Measurements from ENCODE around the gene MS4A6E. TPM values are rescaled to one million over a fixed set of nuclear protein-coding genes. Genes with fewer than 3 reads are reported as not detected.
A peak's percentile ranks its signal among the peaks of the same experiment; 100 is the strongest.

MS4A6E gene
- total and polyA plus RNA-seq, 12 donors = 0.28 to 0.62 TPM; not detected in 10

DNA sequence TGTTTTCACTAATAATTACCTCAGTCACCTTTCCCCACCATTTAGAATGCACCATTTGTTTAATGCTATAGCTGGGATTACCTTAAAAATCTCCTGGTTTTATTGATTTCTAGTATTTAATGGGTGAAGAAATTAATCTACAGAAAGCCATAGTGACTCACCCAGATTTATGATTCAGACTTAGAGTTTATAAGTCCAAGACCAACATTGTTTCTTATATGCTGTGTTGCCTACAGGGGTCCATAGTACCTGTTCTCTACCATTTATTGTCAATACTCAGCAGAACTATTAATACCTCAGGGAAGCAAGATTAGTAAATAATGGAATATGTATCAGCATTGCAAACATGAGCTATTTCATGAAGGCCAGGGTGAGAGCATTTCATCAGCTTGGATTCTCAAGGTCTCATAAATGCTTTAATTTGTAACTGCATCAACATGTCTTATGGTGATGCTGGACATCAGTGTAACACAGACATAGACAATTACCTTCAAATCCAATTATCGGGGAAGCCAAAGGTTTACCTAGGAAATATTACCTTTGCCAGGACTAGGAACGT is 43.3 kb downstream of the MS4A6E start:
- Histone ChIP-seq H3K4me3 (no peak overlapping the region), H3K27ac (peak overlapping the region in 1 of 10 donors; percentile 53), H3K9me3 (peaks cover 0 to 8% (median 0%) of the 10 kb centered on the region in 11 donors), H3K27me3 (peaks cover 0 to 23% (median 0%) of the 10 kb centered on the region in 7 donors), H3K4me1 (peaks cover 0 to 20% (median 0%) of the 10 kb centered on the region in 9 donors), H3K36me3 (no peaks in the 10 kb centered on the region)
- 55 to 68% methylated on average over 2 of the region's 2 CpGs for WGBS, 2 donors
- TF ChIP-seq, protein P1, sequence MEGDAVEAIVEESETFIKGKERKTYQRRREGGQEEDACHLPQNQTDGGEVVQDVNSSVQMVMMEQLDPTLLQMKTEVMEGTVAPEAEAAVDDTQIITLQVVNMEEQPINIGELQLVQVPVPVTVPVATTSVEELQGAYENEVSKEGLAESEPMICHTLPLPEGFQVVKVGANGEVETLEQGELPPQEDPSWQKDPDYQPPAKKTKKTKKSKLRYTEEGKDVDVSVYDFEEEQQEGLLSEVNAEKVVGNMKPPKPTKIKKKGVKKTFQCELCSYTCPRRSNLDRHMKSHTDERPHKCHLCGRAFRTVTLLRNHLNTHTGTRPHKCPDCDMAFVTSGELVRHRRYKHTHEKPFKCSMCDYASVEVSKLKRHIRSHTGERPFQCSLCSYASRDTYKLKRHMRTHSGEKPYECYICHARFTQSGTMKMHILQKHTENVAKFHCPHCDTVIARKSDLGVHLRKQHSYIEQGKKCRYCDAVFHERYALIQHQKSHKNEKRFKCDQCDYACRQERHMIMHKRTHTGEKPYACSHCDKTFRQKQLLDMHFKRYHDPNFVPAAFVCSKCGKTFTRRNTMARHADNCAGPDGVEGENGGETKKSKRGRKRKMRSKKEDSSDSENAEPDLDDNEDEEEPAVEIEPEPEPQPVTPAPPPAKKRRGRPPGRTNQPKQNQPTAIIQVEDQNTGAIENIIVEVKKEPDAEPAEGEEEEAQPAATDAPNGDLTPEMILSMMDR (IDR thresholded peaks at IDR 0.05) = no peak
- intact Hi-C loops (cut with DNase I) = no loop called here
- ATAC-seq = no peak
- DNase-seq = no peak

DNA sequence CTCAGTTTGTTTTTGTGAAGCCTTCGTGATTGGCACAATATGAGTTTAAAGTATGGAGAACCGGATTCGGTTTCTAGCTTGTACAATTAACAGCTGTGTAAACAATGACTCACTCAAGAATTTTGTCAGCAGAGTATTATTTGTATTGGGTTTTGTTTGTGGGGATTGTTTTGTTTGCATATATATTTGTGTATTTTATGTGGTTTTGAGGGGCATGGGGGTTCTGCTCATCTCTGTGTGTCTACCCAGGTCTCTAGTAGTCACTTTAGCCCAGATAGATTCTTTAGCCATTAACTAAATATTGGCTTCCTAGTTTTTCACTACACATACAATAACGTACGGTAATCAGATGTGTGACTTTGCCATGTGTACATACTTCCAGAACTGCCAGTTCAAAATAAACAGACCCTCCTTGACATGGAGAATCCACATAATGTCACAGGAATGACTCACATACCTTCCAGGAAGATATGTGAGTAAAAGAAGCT is 43.8 kb downstream of the MS4A6E start:
- no peak overlapping the region for H3K4me3 ChIP-seq
- 46 to 52% methylated on average over 5 of the region's 5 CpGs for WGBS, 2 donors

DNA sequence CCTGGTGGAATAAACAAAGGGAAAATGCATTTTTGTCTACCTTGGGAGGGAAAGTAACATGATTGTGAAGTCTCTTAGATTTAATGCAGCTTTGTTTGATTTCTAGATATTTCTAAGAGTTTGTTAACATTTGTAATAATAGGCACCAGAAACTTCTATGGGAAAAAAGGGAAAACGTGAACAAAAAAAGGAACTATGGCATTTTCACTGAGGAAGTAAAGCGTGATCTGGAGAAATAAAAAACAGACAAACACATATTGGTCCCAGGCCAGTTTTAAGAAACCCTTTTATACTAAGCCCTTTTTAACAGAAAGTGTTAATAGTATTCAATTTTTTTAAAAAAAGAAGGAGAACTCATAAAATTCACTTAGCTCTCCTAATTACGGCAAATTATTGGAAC is 44.3 kb downstream of the MS4A6E start:
- intact Hi-C loops (cut with DNase I) = no loop called here
- Histone ChIP-seq H3K4me1 (peaks cover 0 to 20% (median 0%) of the 10 kb centered on the region in 9 donors), H3K36me3 (no peaks in the 10 kb centered on the region), H3K4me3 (no peak overlapping the region), H3K27ac (peak overlapping the region in 2 of 10 donors; percentile 19 to 53), H3K9me3 (peaks cover 0 to 8% (median 0%) of the 10 kb centered on the region in 11 donors), H3K27me3 (peaks cover 0 to 15% (median 0%) of the 10 kb centered on the region in 7 donors)
- WGBS, 2 donors = 72 to 81% methylated on average over 3 of the region's 3 CpGs
- TF ChIP-seq, protein P1 (IDR thresholded peaks at IDR 0.05) = no peak
- ATAC-seq = no peak
- no peak for DNase-seq

More for the DNA sequence above, 43.8 kb downstream of the MS4A6E start:
- DNase-seq (no peak), ATAC-seq (no peak)
- Histone ChIP-seq H3K4me1 (peaks cover 0 to 20% (median 0%) of the 10 kb centered on the region in 9 donors), H3K27me3 (peaks cover 0 to 18% (median 0%) of the 10 kb centered on the region in 7 donors), H3K36me3 (no peaks in the 10 kb centered on the region), H3K9me3 (peaks cover 0 to 8% (median 0%) of the 10 kb centered on the region in 11 donors), H3K27ac (peak overlapping the region in 1 of 10 donors; percentile 53)
- TF ChIP-seq, protein P1 (IDR thresholded peaks at IDR 0.05) = no peak
- intact Hi-C loops (cut with DNase I) = no loop called here

DNA sequence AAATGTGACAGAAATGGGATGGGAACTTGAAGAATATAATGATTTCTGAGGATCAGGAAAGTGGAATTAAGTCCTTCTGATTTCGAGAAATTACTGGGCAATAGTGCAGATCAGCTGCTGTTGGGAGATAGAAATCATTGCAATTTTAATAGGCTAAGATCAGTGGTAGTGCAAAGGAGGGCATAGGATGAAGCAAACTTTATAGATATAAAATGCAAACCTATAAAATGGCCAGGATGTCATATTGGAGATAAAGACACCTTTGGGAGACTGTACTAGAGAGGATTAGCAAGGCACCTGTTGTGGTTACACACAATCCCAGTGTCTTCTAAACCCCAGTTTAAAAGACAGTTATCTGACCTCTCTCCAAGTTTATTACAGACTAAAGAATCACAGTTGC is 44.8 kb downstream of the MS4A6E start:
- peaks cover 0 to 15% (median 0%) of the 10 kb centered on the region in 7 donors for H3K27me3 ChIP-seq
- no peak overlapping the region for H3K4me3 ChIP-seq
- peaks cover 0 to 23% (median 0%) of the 10 kb centered on the region in 9 donors for H3K4me1 ChIP-seq
- 62 to 65% methylated on average over 1 of the region's 1 CpG for WGBS, 2 donors
- peak overlapping the region in 3 of 10 donors; percentile 0 to 53 (median 19) for H3K27ac ChIP-seq
- DNase-seq = no peak
- ATAC-seq = no peak
- no peaks in the 10 kb centered on the region for H3K36me3 ChIP-seq
- intact Hi-C loops (cut with DNase I) = no loop called here
- H3K9me3 ChIP-seq = peaks cover 0 to 8% (median 0%) of the 10 kb centered on the region in 11 donors
- TF ChIP-seq, protein P1 (IDR thresholded peaks at IDR 0.05) = no peak
